DOHH2 (cell line): Measurements from ENCODE around the gene TNFAIP8L3.

Experiments used
- H3F3A ChIP-seq: fragments of 200-600 bp; sonication (generic), shearing (Covaris generic); 2 replicates; pipeline ENCODE4 v1.6.0; 2016; ENCODE audit warnings: antibody characterized with exemption, mild to moderate bottlenecking; ENCODE audit not compliant: control insufficient read depth, insufficient read depth
- H3K27ac ChIP-seq: fragments of 200-600 bp; sonication (generic); 2 replicates; pipeline ENCODE4 v1.5.1; 2014; ENCODE audit warnings: low read depth, mild to moderate bottlenecking, low read length, moderate library complexity
- H3K27me3 ChIP-seq: fragments of 200-600 bp; sonication (generic); 2 replicates; pipeline ENCODE4 v1.6.1; 2014; ENCODE audit warnings: mild to moderate bottlenecking, low read length, mixed read lengths; ENCODE audit not compliant: control insufficient read depth
- H3K36me3 ChIP-seq: fragments of 200-600 bp; sonication (generic); 2 replicates; pipeline ENCODE4 v1.6.1; 2014; ENCODE audit warnings: mild to moderate bottlenecking, low read length, moderate library complexity, mixed read lengths; ENCODE audit not compliant: control insufficient read depth
- H3K4me1 ChIP-seq: fragments of 200-600 bp; sonication (generic); 2 replicates; pipeline ENCODE4 v1.6.1; 2014; ENCODE audit warnings: mild to moderate bottlenecking, low read length, mixed read lengths; ENCODE audit not compliant: control insufficient read depth
- H3K4me2 ChIP-seq: fragments of 200-600 bp; sonication (generic); 2 replicates; pipeline ENCODE4 v1.6.0; 2014; ENCODE audit warnings: mild to moderate bottlenecking, low read length, moderate library complexity
- H3K4me3 ChIP-seq: fragments of 200-600 bp; sonication (generic); 2 replicates; pipeline ENCODE4 v1.5.1; 2014; ENCODE audit warnings: mild to moderate bottlenecking, low read length, mixed read lengths
- H3K79me2 ChIP-seq: fragments of 200-600 bp; sonication (generic); 2 replicates; pipeline ENCODE4 v1.6.1; 2014; ENCODE audit warnings: mild to moderate bottlenecking, low read length, mixed read lengths; ENCODE audit not compliant: control insufficient read depth
- H3K9me2 ChIP-seq: fragments of 200-600 bp; sonication (generic); replicated peaks from 2 replicates; pipeline ENCODE4 v1.6.1; 2014; ENCODE audit warnings: mild to moderate bottlenecking, low read length, mixed read lengths; ENCODE audit not compliant: control insufficient read depth
- H3K9me3 ChIP-seq: fragments of 200-600 bp; sonication (generic); 2 replicates; pipeline ENCODE4 v1.6.1; 2014; ENCODE audit warnings: antibody characterized with exemption, low read length, mixed read lengths; ENCODE audit not compliant: control insufficient read depth, insufficient read depth
- H4K20me1 ChIP-seq: fragments of 200-600 bp; sonication (generic); 2 replicates; pipeline ENCODE4 v1.6.0; 2014; ENCODE audit warnings: low read depth, mild to moderate bottlenecking, antibody characterized with exemption, low read length, moderate library complexity; ENCODE audit not compliant: control insufficient read depth, insufficient read depth
- CTCF ChIP-seq: fragments of 200-600 bp; sonication (generic); IDR thresholded peaks from one replicate; pipeline ENCODE4 v1.5.1; 2014; ENCODE audit warnings: antibody characterized with exemption, mild to moderate bottlenecking, low read depth, low read length; ENCODE audit not compliant: poor library complexity, severe bottlenecking
- EZH2phosphoT487 ChIP-seq: fragments of 200-600 bp; sonication (generic); IDR thresholded peaks from 2 replicates; pipeline ENCODE4 v1.6.1; 2017; ENCODE audit warnings: borderline replicate concordance, mild to moderate bottlenecking, antibody characterized with exemption, low read length, moderate library complexity, mixed read lengths

Gene TNFAIP8L3

GRCh38 chr15:51105430-51106016 is 10.8 kb upstream of the TNFAIP8L3 start:
- no peak overlapping the region for H3K4me2 ChIP-seq
- H3K9me2 ChIP-seq: no peaks in the 10 kb centered on the region
- H4K20me1 ChIP-seq: no peaks in the 10 kb centered on the region
- H3K27me3 ChIP-seq: peaks cover 6% of the 10 kb centered on the region; the same call in 1 of the 2 replicates
- H3K36me3 ChIP-seq: no peaks in the 10 kb centered on the region
- no peaks in the 10 kb centered on the region for H3K4me1 ChIP-seq
- H3K79me2 ChIP-seq: no peaks in the 10 kb centered on the region
- no peaks in the 10 kb centered on the region for H3F3A ChIP-seq
- H3K9me3 ChIP-seq: no peaks in the 10 kb centered on the region
- TF ChIP-seq CTCF: no peak
- no peak for TF ChIP-seq EZH2phosphoT487
- no peak overlapping the region for H3K27ac ChIP-seq
- H3K4me3 ChIP-seq: no peak overlapping the region

- no peak overlapping the region for H3K4me3 ChIP-seq
- no peak overlapping the region for H3K4me2 ChIP-seq
- H3K79me2 ChIP-seq: no peaks in the 10 kb centered on the region
- H3K4me1 ChIP-seq: no peaks in the 10 kb centered on the region
- H3K27me3 ChIP-seq: peaks cover 8% of the 10 kb centered on the region; the same call in 1 of the 2 replicates
- no peaks in the 10 kb centered on the region for H3K9me2 ChIP-seq
- TF ChIP-seq CTCF: no peak
- no peak for TF ChIP-seq EZH2phosphoT487
- H3K27ac ChIP-seq: no peak overlapping the region
- no peaks in the 10 kb centered on the region for H3F3A ChIP-seq
- H4K20me1 ChIP-seq: no peaks in the 10 kb centered on the region
- no peaks in the 10 kb centered on the region for H3K9me3 ChIP-seq
- H3K36me3 ChIP-seq: no peaks in the 10 kb centered on the region
Observed at GRCh38 chr15:51104512-51104911, 9.8 kb upstream of the TNFAIP8L3 start.

- no peak overlapping the region for H3K27ac ChIP-seq
Observed at GRCh38 chr15:51103330-51103729, 8.6 kb upstream of the TNFAIP8L3 start.

More at GRCh38 chr15:51103330-51103729, 8.6 kb upstream of the TNFAIP8L3 start:
- H3K27me3 ChIP-seq: peaks cover 14% of the 10 kb centered on the region
- no peaks in the 10 kb centered on the region for H3K9me2 ChIP-seq
- no peaks in the 10 kb centered on the region for H4K20me1 ChIP-seq
- H3F3A ChIP-seq: no peaks in the 10 kb centered on the region
- H3K4me2 ChIP-seq: no peak overlapping the region
- H3K4me1 ChIP-seq: no peaks in the 10 kb centered on the region
- no peak overlapping the region for H3K4me3 ChIP-seq
- no peaks in the 10 kb centered on the region for H3K79me2 ChIP-seq
- H3K36me3 ChIP-seq: no peaks in the 10 kb centered on the region
- TF ChIP-seq CTCF (no peak), EZH2phosphoT487 (no peak)
- no peaks in the 10 kb centered on the region for H3K9me3 ChIP-seq
